GM21390 (cell line): ENCODE measurements around the gene NT5DC2.

Source experiments
- ATAC-seq: cut with Tn5 transposase; IDR thresholded peaks from one replicate; pipeline ENCODE4 v1.9.1; 2021; ENCODE audit not compliant: unreplicated experiment

Gene NT5DC2

GRCh38 chr3:52512727-52513126 is 20.9 kb downstream of the NT5DC2 start:
- ATAC-seq, result no peak

GRCh38 chr3:52512105-52512504 is 21.6 kb downstream of the NT5DC2 start:
- no peak for ATAC-seq

- ATAC-seq, result no peak
Measured at GRCh38 chr3:52511509-52511908, 22.1 kb downstream of the NT5DC2 start.

- ATAC-seq, result no peak
Measured at GRCh38 chr3:52509753-52510328, 23.8 kb downstream of the NT5DC2 start.

GRCh38 chr3:52507359-52507758 is 26.3 kb downstream of the NT5DC2 start:
- no peak for ATAC-seq

GRCh38 chr3:52506266-52506966 is 27.2 kb downstream of the NT5DC2 start:
- no peak for ATAC-seq

GRCh38 chr3:52504977-52505376 is 28.7 kb downstream of the NT5DC2 start:
- ATAC-seq, result no peak

GRCh38 chr3:52503788-52504424 is 29.8 kb downstream of the NT5DC2 start:
- no peak for ATAC-seq

GRCh38 chr3:52502808-52503350 is 30.8 kb downstream of the NT5DC2 start:
- no peak for ATAC-seq

GRCh38 chr3:52502001-52502400 is 31.7 kb downstream of the NT5DC2 start:
- no peak for ATAC-seq

GRCh38 chr3:52501046-52501445 is 32.6 kb downstream of the NT5DC2 start:
- no peak for ATAC-seq

- no peak for ATAC-seq
Measured at GRCh38 chr3:52498137-52499054, 35.3 kb downstream of the NT5DC2 start.

- ATAC-seq, result no peak
Measured at GRCh38 chr3:52495777-52496602, 37.7 kb downstream of the NT5DC2 start.

- no peak for ATAC-seq
Measured at GRCh38 chr3:52494886-52495495, 38.7 kb downstream of the NT5DC2 start, which contains the start of gene STAB1. Gene STAB1 (plus strand): TSS chr3:52495338. CDS start chr3:52495414, 76 bp downstream.

- ATAC-seq, result no peak
Measured at GRCh38 chr3:52494445-52494844, 39.2 kb downstream of the NT5DC2 start.

GRCh38 chr3:52493232-52494017 is 40.2 kb downstream of the NT5DC2 start:
- ATAC-seq, result no peak

- ATAC-seq, result no peak
Measured at GRCh38 chr3:52492059-52492458, 41.6 kb downstream of the NT5DC2 start.

GRCh38 chr3:52490939-52491526 is 42.6 kb downstream of the NT5DC2 start:
- no peak for ATAC-seq
